Measurements from ENCODE around the gene CFAP61.
"Not testable (repeated sequence)": the region's sequence is repeated elsewhere in the genome, so short reads cannot be mapped to it uniquely, and the experiment has no call there.

Gene CFAP61, protein sequence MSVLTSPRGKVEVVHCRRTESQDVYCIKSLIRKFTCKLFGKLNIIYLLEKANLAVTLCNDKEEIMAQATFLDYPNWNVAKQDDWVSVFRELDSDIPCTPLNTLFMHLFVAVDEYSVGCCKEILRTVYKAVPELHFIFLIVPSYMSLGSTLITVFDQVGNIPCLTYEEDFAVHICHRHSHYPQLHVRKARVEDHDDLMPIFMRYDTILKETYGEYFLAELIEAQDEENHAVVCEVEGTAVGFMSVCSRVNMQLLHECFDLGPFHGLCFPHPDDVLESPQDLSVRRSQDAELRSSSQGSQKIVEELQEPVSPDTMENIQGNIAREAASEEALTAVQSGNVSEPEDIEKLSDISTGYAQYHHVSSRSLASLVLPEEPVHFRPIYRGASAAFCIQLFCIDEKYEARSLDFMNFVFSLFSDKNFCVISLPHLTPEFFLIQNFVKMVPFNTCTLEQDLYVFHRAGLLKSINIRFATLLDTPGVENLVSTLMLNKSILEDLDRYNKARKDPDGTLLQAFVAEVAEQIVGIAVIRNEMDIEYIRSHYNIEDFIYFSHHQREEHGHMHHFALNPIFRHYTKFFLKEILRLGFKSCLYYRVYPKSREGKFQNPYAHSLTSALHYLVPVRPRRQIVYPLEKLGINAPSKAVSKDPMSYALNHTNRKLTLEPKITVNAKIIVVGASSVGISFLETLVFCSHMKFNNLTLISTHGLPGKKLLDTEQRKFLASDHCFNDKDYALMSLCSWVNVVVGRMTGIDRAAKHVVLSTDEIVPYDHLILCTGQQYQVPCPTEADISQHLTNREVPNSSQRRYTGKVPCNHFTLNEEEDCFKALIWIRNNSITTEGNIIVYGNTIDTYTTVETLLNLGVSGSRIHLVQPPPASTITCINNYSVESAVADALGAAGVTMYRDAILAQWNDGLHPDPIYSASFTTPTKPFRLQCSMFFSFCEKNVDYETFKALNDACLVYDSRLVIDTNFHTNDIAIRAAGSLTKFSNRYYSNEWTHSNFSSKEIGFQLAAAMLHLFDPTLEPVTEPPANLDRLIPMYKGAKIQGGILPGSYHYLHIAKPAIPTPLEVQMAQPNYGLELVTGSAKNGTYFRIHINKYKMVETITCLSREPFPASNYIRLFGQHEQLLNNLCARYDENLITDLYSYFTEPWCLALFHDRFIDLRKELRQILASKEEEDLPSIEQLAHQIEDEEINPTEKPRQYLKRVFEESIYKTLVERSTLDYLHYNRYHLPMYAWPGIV

DNA sequence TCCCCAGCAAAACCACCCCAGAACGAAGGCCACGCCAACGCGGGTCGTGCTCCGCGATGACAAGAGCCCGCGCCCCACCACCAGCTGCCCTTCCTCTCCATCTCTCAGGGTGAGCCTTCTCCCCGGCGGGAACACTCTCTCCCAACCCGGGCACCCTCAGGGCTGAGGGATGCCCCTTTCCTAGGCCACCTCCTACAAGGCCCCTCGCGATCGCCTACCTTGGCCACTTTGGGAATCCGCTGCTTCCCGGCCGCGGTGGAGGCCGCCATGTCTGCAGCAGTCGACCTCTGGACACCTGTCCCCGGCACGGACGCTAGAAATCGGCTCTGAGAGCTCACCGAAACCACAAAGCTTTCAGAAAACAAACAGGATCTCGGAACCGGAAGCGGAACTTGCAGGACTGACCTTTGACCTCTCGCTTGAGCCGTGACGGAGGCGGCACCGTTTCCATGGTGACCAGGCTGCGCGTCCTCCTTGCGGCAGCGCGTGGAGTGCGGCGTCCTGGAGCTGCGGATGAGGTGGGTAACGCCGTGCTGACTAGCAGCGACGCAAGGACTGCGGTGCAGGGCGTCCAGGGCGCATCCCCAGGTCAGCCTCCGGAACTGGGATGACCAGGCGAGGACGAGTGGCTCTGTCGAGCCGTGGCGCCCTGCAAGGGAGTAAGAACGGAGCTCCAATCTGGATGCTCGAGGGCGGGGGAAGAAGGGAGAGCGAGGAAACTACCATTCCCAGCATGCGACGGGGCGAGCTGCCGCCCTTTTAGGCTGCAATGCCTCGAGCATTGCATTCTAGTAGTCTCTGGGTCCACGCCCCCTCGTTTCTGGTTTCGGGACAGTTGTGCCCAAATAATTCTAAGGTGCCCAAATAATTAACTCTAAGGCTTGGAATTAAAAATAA is at the start of gene CFAP61, which contains the start of gene CRNKL1:
TSS of gene CFAP61 (plus strand) at position 459 of the 897 bp plus-strand sequence. CDS start 4,122 bp downstream, outside the sequence.
TSS of gene CRNKL1 (minus strand) at position 393 of the 897 bp plus-strand sequence. CDS start at position 269, 124 bp downstream.
- DNase-seq = peak; percentile 37

DNA sequence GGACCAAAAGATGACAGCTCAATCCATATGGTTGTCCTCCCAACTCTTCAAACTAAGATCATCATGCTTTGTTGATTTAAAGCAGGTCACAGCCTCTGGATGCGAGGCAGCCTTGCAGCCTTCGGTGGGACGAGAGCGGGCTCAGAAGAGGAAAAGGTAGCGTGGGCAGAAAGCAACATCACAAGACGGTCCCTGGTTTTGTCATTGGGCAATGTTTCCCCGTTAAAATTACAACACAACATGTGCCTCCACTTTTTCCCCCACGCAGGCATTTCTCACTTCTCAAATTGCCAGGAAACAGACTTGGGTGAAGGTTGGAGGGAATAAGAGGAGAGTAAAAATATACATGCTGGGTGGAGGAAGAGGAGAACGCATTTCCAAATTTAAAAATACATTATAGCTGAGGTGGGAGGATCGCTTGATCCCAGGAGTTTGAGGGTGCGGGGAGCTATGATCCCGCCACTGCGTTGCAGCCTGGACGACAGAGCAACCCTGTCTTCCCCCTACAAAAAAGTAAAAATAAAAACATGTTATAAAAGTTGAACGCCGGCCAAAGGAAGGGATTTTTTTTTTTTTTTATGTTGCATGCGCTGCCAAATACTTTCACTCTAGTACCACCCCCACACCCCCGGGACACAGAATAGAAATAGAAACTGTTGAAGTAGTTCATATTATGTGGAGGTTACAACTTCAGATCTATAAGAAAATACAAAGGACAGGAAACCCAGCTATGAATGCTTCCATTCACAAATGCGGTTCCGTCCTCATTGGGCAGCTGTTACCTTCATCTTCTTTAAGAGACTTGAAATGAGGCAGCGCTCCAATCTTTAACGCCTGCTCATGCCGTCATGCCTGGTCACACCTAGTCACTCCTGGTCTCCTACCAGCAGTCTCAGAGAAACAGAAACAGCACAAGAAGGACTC is 49.0 kb upstream of the CFAP61 start:
- DNase-seq = peak; percentile 14

DNA sequence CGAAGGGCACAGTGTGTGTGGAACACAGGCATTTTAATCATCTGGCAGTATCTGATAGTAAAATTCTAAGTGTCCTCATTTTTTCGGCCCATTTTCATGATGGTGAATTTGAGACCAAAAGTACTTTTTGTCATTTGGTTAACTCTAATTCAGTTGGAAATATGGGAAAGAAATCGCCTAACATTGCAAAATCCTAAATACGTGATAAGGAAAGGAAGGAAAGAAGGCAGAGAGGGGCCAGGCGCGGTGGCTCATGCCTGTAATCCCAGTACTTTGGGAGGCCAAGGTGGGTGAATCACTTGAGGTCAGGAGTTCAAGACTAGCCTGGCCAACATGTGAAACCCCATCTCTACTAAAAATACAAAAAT is 48.4 kb upstream of the CFAP61 start:
- not testable (repeated sequence) for DNase-seq

DNA sequence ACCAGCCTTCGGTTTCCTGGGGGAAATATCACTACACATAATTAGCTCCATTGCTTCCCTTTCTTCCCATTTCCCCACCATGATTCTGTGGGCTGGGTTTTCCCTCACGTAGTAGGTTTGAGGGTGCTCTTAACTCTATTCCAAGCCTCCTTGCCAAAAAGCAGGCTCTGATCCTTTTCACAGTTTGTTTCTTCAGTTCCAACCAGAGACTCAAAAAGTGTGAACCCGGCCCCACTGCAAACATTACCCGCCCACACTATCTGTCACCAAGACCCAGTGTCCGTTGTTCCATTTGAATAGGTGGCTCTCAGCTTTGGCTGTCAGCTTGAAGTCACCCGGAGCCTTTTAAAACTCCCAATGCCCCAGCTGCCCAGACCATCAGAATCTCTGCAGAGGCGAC is 47.0 kb upstream of the CFAP61 start:
- DNase-seq = no peak

DNA sequence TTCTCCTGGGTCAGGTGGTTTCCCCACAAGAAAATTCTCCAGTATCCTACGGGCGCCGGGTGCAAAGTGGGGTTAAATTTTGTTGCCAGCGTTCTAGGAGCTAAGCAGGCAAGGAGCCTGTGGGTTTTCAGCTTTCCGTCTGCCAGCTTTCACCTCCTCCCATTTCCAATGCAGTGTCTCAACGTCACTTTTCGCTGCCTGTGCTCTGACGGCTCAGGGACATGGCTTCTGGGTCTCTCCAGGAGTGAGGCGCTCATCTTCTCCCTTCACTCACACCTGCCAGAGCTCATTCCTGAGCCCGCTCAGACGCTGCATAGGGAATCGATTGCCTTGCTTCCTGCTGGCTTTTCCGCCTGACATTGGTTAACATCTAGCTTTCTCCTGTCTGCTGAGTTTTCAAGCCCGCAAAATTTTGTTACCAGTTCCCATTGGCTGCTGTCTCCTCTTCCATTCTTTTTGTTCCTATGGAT is 42.5 kb upstream of the CFAP61 start:
- DNase-seq = no peak

DNA sequence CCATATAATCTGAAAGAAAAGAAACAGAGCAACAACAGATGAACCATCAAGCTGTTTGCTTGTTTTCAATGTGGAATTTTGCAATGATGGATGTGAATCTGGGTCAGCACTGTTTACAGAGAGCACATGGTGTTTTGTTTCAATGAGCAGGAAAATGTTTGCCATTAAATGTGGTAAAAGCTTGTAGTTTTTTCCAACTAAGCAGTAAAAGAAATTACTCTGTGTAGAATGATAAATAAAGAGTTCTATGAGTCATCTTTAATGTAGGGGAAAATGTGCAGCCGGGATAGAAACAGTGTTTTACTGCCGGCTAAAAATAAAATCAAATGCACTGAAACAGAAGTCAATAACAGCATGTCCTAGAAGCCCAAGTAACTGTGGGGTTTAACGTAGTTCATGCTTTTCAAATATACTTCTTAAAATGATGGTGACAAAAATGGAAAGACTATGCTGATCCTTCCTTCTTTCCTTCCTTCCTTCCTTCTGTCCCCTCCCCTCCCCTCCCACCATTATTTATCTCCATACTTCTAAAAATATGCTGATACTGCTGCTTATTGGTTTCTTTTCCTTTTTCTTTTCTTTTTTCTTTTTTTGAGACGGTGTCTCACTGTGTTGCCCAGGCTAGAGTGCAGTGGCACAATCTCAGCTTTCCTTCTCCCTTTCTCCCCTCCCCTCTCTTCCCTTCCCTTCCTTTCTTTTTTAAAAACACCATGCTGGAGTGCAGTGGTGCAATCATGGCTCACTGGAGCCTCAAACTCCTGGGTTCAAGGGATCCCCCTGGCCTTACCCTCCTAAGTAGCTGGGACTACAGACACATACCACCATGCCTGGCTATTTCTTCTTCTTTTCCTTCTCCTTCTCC is 41.5 kb upstream of the CFAP61 start:
- no peak for DNase-seq

DNA sequence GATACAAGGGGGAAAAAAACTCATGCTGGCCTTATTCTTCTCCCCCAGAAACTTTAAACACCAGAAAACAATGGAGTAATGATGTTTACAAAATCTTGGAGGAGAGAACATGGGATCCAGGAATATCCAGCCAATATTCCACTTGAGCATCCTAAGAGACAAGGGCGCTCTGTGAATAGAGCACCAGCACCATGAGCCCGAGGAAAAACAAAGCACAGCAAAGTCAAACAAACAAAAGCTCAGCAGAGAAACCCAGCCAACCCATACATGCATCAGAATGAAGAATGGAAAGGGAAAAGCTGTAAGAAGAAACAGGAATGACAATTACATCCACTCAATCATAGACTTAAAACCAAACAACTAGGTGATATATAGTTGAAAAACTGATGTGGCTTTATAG is 39.8 kb upstream of the CFAP61 start:
- DNase-seq = no peak

DNA sequence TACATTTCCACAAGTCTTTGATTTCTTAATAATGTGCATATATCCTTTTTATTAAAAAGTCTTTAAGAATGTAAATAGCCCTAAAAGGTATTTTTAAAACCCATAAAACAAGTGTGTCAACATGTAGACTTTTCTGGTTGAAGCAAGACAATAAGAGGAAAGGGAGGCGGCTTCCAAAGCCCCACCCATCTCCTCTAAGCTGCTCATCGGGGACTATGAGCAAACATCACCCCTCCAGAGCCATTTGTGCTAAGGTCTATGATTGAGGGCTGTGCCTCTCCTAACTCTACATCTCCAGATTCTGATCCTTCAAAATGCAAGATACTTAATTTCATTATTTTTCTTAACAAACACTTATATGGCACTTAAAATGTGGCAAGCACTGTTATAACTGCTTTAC is 37.7 kb upstream of the CFAP61 start:
- DNase-seq = no peak

DNA sequence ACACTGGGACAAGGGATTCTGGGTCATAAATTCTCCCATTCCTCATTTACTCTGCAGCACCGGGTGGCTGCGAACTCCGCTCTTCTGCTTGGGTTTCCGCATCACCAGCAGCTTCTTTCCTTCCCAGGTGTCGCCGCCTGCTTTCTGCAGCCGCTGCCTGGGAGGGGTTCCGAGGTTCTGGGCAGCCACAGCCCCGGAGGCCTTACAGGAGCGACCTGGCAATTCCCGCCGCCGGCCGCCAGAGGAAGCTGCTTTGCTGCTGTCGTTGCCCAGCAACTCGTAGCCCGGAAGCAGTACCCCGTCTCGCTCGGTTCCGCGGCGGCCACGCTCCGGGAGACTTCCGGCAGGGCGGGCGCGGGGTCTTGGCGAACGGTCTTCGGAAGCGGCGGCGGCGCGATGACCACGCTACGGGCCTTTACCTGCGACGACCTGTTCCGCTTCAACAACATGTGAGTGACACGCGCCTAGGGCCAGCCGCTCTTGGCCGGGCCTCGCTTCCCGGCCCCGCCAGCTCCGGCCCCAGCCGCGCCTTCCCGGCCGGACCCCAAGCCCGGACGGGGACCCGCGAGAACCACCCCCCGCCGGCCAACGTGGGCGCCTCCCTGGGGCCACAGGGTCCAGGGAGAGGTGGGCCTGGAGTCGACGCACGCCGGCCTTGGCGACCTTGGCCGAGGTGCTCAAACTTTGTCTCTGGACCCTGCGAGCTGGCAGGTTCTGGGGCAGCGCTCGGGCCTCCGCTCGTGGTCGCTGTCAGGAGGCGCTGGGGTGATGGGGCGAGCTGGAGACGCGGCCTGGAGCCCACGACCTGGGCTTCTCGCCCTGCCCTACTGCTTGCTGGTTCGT is 35.1 kb upstream of the CFAP61 start, which contains the start of gene NAA20:
TSS of gene NAA20 (plus strand) at position 362 of the 843 bp plus-strand sequence. CDS start at position 397, 35 bp downstream.
- no peak for DNase-seq

DNA sequence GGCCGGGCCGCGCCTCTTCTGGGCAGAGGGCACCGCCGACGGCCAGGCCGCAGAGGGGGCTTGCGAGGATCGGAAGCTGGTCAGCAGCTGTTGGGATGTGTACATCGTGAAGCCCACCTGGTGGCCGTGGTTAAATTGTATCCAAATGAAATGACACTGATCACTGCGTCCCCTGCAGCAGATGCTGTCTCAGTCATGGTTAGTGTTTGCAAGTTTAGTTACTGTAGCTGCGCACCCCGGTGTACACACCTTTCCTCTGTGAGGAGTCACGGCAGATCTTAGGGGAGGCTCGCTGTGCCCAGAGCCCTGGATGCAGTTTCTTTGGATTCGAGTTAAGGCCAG is 34.5 kb upstream of the CFAP61 start:
- no peak for DNase-seq

DNA sequence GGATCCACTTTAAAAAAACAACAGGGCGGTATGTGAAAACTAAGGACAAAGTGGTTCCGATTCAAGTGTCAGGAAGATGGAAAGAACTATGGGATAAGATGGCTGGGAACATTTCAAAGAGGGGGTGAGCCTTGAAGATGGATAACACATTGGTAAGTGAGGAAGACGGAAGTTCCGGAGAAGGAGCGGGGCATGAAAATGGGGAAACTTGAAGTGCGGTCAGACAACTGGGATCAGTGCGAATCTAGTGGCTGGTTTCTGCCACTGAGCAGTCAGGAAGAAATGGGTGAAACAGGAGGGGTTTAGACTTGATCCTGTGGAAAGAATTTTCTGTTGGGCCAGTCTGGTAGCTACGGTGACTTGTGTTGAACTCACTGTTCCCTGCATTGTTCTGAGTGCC is 34.0 kb upstream of the CFAP61 start:
- DNase-seq = no peak

DNA sequence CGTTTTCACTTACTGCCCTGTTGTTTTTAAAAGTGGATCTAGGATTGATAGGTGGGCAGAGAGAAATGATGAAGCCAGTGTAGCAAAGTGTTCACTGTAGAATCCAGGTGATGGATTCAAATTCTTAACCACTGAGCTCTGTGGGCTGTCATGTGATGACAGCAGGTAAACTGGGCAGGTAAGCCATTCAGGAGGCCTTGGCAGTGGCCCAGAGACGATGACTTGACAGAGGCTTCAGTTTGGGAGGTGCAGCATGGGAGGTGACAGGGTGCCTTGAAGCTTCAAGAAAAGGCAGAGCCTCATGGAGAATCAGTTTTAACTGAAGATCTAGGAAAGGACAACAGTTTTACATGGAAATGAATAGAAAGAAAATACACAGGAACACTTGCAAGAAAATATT is 33.2 kb upstream of the CFAP61 start:
- no peak for DNase-seq

DNA sequence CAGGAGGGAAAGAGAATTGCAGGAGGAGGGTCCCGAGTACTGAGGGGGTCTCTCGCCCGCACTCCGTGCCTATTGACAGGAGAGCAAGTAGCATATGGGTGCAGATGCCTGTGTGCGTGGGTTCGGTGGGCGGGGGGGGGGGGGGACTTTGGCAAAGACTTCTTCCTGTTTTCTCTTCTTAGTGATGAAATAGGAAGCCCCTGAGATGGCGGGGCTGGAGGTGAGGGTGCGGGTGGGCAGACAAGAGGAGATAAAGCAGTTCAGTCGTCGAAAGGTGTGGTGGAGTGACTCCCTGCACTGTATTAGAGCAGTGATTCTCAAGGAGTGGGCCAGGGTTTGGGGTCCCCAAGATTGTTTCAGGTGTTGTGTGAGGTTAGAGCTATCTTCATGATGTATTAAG is 31.4 kb upstream of the CFAP61 start:
- DNase-seq = no peak

DNA sequence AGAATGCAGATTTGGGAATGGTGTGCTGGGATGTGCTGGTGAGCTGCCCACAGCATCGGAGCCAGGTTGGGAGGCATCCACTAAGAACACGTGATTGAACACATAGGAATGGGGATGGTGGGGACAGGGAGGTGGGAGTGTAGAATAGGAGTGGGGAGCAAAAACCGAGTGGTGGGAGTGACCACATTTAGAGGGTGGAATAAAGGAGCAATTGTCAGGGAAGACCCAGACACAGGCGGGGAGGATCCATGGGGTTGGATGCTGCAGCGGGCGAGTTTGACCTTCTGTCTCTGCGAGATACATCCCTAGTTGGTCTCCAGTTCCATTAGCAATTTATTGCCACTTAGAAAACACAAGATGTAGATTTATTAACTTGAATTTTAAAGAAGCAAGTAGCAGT is 30.5 kb upstream of the CFAP61 start:
- DNase-seq = no peak

DNA sequence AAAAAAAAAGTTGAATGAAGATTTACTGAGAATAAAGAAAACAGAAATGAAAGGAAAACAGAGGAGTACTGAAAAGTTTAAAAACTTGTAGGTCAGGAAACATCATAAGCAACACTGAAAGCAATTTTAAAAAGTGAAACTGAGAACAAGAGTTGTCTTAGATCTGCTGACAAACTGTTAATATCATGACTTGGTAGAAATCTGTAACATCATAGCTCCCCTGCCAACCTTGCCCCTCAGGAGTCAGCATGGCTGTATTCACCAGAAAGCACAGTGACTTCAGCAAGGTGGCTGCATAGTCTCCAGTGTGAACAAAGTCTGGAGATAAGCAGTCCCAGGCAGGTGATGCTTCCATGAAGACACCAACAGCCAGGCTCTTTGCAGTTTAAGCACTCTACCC is 29.8 kb upstream of the CFAP61 start:
- DNase-seq = no peak

DNA sequence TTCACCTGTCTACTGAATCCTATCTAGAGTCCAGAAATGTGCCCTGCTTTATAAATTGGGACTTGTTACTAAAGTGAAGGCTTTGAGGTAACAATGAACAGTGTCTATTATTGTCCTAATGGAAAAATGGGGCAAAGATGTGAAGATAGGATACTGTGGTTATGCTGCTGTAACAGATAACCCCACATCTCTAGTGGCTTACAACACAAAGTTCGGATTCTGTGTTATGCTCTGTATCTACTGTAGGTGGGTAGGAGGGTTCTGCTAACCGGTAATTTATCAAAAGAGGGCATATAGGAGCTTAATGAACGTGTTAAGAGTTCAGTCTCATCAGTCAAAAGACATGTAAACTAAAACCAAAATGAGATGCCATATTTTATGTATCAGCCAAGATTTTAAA is 28.9 kb upstream of the CFAP61 start:
- no peak for DNase-seq

DNA sequence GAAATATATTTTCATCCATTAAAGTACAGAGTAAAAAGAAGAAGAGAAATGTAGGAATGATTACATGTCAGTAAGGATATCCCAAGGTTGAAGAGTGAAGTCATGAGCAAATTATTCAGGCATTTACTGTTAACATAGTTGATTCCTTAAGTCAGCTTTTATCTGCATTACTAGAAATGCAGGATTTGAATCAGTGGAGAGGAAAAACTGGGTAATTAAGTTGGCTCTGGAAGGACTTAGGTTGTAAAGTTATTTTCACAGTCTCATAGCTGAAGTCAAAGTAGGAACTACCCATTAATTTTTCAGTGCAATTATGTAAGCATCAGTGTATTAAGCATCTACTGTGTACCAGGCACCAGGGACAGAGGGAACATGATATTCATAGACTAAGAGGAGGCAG is 27.4 kb upstream of the CFAP61 start:
- no peak for DNase-seq

DNA sequence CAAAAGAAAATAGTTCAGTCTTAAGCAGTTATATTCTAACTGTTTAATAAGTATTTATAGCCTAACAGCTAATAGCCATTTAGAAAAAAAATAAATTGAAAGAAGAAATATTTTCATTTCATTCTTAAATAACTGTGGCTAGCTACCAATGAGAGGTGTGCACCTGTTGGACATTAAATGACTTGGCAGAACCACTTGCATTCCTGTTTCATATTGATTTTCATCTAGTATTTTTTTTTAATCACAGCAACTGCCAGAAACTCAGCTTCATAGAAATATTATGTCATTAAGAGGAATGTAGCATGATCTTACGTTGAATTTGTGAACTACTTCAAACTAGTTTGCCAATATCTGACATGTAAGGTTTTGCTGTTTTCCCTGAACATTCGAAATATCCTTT is 25.0 kb upstream of the CFAP61 start:
- DNase-seq = no peak

DNA sequence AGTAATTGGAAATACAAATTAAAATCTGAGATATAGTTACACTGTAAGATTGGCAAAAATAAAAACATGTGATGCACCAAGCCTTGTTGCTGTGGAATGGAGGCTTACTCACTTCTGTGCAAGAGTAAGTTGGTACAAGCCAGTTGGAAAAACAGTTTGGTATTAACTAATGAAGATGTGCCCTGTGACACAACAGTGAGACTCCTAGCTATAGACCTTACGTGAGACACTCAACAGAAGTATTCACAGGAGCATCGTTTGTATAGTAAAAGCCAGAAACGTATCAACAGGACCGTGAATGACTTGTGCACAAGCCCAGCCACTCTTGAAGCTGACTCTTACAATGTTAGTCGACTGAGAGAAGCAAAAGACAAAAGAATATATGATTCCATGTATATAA is 20.5 kb upstream of the CFAP61 start:
- no peak for DNase-seq
